Gastrocnemius medialis (tissue), 4 donors: ENCODE data around the gene RPL28. TPM values are rescaled to one million over a fixed set of nuclear protein-coding genes. Genes with fewer than 3 reads are reported as not detected.
A peak's percentile ranks its signal among the peaks of the same experiment; 100 is the strongest.

Source experiments
- ATAC-seq, 2 donors: fragments of 150-250 bp; one replicate each; pipeline ENCODE4 v1.9.1; 2016
- DNase-seq, 2 donors: peaks; one replicate each; pipeline ENCODE4 v3.0.0-alpha.2; 2019
- H3K27ac ChIP-seq, 4 donors: fragments of 200-600 bp; sonication (generic); 1 replicate in 1 of 4; 2 replicates in 3 of 4; pipeline ENCODE4 v1.5.1; 2016 to 2018; ENCODE audit warnings: mild to moderate bottlenecking in 2 of 4, moderate library complexity in 1 of 4
- H3K27me3 ChIP-seq, 3 donors: fragments of 200-600 bp; sonication (generic) in 2 of 3; 1 replicate in 1 of 3; 2 replicates in 2 of 3; pipeline versions ENCODE4 v1.5.1 to v1.6.0; 2016 to 2019; ENCODE audit warnings: mild to moderate bottlenecking in 1 of 3, moderate library complexity in 1 of 3
- H3K36me3 ChIP-seq, 2 donors: fragments of 200-600 bp; sonication (generic) in 1 of 2; one replicate each; pipeline ENCODE4 v1.5.1; 2017 to 2018
- H3K4me1 ChIP-seq, 2 donors: fragments of 200-600 bp; sonication (generic) in 1 of 2; one replicate each; pipeline ENCODE4 v1.5.1; 2016 to 2017; ENCODE audit warnings: mild to moderate bottlenecking in 2 of 2
- H3K4me3 ChIP-seq, 4 donors: fragments of 200-600 bp; sonication (generic) in 3 of 4; 1 replicate in 1 of 4; 2 replicates in 3 of 4; pipeline ENCODE4 v1.5.1; 2016 to 2019; ENCODE audit warnings: mild to moderate bottlenecking in 2 of 4
- H3K9me3 ChIP-seq, 3 donors: fragments of 200-600 bp; sonication (generic) in 2 of 3; 1 replicate in 1 of 3; 2 replicates in 2 of 3; pipeline ENCODE4 v1.5.1; 2016 to 2019
- POLR2A ChIP-seq, 2 donors: fragments of 450-650 bp; IDR thresholded peaks; one replicate each; pipeline ENCODE4 v1.6.1; 2017; ENCODE audit warnings: antibody characterized with exemption in 2 of 2, mild to moderate bottlenecking in 2 of 2, moderate library complexity in 2 of 2
- in situ Hi-C, 4 donors: fragments of 200-750 bp; cut with MboI; loops; one replicate each; pipeline versions ENCODE4 v1.15.0 to v1.8.0; 2017; ENCODE audit warnings: low sequenced_read_pairs in 4 of 4
- intact Hi-C: fragments of 100-400 bp; cut with DNase I; formaldehyde crosslinking; loops from one replicate; pipeline ENCODE4 v1.15.1; 2023; ENCODE audit warnings: low total_unique reads
- total RNA-seq, 4 donors: library from RNA; depleted of rRNA; stranded (reverse); fragments of >200 nt; gene quantifications; one replicate each; pipeline versions ENCODE4 v1.1.0 to v1.2.3, GENCODE V29; 2016
- TF ChIP-seq, protein P1 (sequence below), 5 experiments: fragments of 450-650 bp in 3 of 5; fragments of 200-600 bp in 2 of 5; sonication (generic) in 2 of 5; IDR thresholded peaks in 4 of 5; conservative IDR thresholded peaks in 1 of 5; 1 replicate in 4 of 5; 2 replicates in 1 of 5; pipeline ENCODE4 v1.5.1; 2016 to 2019; ENCODE audit warnings: antibody characterized with exemption in 5 of 5, mild to moderate bottlenecking in 3 of 5, moderate library complexity in 3 of 5

The RPL28 gene
- total RNA-seq, 4 donors from 2014 or later = 123 to 278 (median 206) TPM

DNA sequence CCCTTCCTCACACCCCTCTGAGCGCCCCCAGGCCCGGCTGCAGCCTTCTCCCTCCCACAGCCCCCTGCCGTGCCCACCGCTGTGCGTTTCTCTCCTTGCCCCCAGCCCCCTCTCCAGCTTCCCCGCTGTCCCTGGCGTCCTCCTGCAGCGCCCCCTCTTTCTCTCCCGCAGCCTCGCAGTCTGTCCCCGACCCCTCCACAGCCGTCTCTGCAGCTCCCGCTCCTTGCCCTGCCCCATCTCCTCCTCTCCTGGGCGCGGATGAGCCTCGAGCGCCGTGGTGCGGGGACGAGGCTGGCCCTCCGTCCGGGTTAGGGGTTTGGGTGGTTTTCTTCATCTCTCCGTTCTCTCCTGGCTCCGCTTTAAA lies 45.0 kb upstream of the RPL28 start:
- Histone ChIP-seq H3K27me3 (peaks cover 0 to 1% (median 0%) of the 10 kb centered on the region in 3 donors), H3K27ac (peak overlapping the region in 1 of 4 donors; percentile 95), H3K9me3 (no peaks in the 10 kb centered on the region), H3K4me3 (peak overlapping the region; percentile 65 to 75 (median 74)), H3K36me3 (peaks cover 0 to 18% of the 10 kb centered on the region in 2 donors), H3K4me1 (peaks cover 12 to 22% of the 10 kb centered on the region in 2 donors)
- no peak for TF ChIP-seq POLR2A (IDR thresholded peaks at IDR 0.05)
- TF ChIP-seq, protein P1, sequence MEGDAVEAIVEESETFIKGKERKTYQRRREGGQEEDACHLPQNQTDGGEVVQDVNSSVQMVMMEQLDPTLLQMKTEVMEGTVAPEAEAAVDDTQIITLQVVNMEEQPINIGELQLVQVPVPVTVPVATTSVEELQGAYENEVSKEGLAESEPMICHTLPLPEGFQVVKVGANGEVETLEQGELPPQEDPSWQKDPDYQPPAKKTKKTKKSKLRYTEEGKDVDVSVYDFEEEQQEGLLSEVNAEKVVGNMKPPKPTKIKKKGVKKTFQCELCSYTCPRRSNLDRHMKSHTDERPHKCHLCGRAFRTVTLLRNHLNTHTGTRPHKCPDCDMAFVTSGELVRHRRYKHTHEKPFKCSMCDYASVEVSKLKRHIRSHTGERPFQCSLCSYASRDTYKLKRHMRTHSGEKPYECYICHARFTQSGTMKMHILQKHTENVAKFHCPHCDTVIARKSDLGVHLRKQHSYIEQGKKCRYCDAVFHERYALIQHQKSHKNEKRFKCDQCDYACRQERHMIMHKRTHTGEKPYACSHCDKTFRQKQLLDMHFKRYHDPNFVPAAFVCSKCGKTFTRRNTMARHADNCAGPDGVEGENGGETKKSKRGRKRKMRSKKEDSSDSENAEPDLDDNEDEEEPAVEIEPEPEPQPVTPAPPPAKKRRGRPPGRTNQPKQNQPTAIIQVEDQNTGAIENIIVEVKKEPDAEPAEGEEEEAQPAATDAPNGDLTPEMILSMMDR (IDR thresholded peaks at IDR 0.05 in 4 of 5, conservative IDR thresholded peaks at IDR 0.05 in 1 of 5) = no peak
- in situ Hi-C loops (no loop called here), intact Hi-C loops (no loop called here)
- ATAC-seq (no peak), DNase-seq (no peak)

DNA sequence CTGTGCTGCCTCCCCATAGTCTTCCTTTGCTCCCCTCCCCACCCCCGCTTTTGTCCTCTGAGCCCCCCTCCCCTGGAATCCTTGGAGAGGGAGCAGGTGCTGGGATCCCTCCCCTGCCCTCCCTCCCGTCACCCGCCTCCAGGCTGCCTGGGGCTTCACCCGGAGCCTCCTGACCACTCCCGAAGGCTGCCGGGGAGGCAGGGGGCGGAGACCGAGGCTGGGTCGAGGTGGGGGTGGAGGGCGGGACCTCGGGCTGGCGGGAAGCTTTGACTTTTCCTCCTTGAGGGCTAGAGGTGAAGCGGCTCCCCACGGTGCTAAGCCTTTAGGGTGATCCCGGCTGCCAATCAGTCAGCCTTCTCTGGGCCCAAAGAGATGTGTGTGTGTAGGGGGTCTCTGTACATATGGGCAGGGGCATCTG lies 44.6 kb upstream of the RPL28 start:
- DNase-seq = peak in 1 of 2 donors; percentile 47
- no peaks in the 10 kb centered on the region for H3K9me3 ChIP-seq
- H3K27ac ChIP-seq = peak overlapping the region in 1 of 4 donors; percentile 95
- peaks cover 0 to 18% of the 10 kb centered on the region in 2 donors for H3K36me3 ChIP-seq
- no peak for ATAC-seq
- H3K27me3 ChIP-seq = no peaks in the 10 kb centered on the region
- peaks cover 12 to 22% of the 10 kb centered on the region in 2 donors for H3K4me1 ChIP-seq
- intact Hi-C loops = no loop called here
- TF ChIP-seq POLR2A (IDR thresholded peaks at IDR 0.05) = no peak
- TF ChIP-seq, protein P1 (IDR thresholded peaks at IDR 0.05 in 4 of 5, conservative IDR thresholded peaks at IDR 0.05 in 1 of 5) = no peak
- H3K4me3 ChIP-seq = peak overlapping the region; percentile 65 to 75 (median 74)
- in situ Hi-C loops = no loop called here

DNA sequence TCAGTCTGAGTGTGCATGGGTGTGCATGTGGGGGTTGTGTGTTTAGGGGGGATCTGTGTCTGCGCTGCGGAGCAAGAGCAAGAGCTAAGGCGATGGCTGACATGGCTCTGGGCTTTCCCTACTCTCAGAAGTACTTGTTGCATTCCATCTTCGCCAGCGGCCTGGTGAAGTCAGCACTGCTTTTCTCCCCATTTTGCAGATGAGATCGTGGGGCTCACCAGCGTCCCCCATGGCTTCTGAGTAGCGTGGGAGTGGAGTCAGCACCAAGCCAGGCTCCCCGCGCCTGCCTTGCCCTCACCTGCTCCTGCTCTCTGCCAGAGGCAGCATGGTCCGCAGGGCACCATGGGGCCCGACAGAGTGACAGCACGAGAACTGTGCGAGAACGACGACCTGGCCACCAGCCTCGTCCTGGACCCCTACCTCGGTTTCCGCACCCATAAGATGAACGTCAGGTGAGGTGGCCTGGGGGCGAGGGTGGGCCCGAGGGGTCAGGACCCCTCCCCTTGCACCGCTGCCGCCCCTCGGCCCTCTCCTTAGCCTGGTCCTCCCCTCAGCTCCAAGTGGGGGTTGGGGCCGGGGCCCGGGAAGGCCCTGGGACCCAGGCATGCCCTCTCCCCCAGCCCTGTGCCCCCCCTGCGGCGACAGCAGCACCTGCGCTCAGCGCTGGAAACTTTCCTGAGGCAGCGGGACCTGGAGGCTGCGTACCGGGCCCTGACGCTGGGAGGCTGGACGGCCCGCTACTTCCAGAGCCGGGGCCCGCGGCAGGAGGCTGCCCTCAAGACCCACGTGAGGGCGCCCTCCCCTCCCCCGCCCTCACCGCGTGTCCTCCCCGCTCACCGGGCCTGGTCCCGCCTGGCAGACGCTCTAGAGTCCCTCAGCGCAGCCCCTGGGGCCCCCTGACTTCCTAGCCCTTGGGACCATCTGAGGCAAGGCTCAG lies 43.9 kb upstream of the RPL28 start:
- ATAC-seq = no peak
- peaks cover 12 to 22% of the 10 kb centered on the region in 2 donors for H3K4me1 ChIP-seq
- peaks cover 0 to 18% of the 10 kb centered on the region in 2 donors for H3K36me3 ChIP-seq
- peak overlapping the region in 1 of 4 donors; percentile 75 for H3K4me3 ChIP-seq
- intact Hi-C loops = no loop called here
- TF ChIP-seq, protein P1 (IDR thresholded peaks at IDR 0.05 in 4 of 5, conservative IDR thresholded peaks at IDR 0.05 in 1 of 5) = no peak
- TF ChIP-seq POLR2A (IDR thresholded peaks at IDR 0.05) = no peak
- no peaks in the 10 kb centered on the region for H3K27me3 ChIP-seq
- DNase-seq = no peak
- H3K9me3 ChIP-seq = no peaks in the 10 kb centered on the region
- in situ Hi-C loops = no loop called here
- H3K27ac ChIP-seq = no peak overlapping the region

DNA sequence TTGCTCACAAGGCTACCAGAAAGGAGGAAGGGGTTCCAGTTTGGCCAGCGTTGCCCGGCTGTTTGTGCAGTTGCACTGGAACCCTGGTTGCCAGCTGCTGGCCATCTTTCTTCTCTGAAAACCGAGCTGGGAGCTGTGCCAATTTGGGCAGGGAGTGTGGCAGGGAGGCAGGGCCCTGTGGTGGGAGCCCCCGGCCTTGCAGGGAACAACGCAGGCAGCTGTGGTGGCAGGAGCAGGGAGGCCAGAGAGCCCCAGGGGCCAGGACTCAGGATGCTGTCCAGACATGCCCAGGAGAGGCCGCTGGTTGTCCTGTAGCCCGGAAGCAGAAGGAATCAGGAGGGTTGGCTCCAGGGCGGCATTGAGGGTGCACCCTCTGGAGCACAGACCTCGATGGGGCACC lies 41.3 kb upstream of the RPL28 start:
- no peak overlapping the region for H3K4me3 ChIP-seq
- in situ Hi-C loops (no loop called here), intact Hi-C loops (no loop called here)
- no peaks in the 10 kb centered on the region for H3K9me3 ChIP-seq
- ATAC-seq = no peak
- H3K4me1 ChIP-seq = peaks cover 7 to 18% of the 10 kb centered on the region in 2 donors
- DNase-seq = no peak
- H3K36me3 ChIP-seq = peaks cover 0 to 18% of the 10 kb centered on the region in 2 donors
- TF ChIP-seq, protein P1 (IDR thresholded peaks at IDR 0.05 in 4 of 5, conservative IDR thresholded peaks at IDR 0.05 in 1 of 5) = no peak
- no peak for TF ChIP-seq POLR2A (IDR thresholded peaks at IDR 0.05)
- no peaks in the 10 kb centered on the region for H3K27me3 ChIP-seq
- no peak overlapping the region for H3K27ac ChIP-seq
